Transverse colon (tissue), 3 donors: ENCODE data around the gene FAM118A.

Source experiments
- EP300 ChIP-seq: sonication (generic); formaldehyde crosslinking; IDR thresholded peaks from one replicate; pipeline ENCODE4 v1.6.1; 2017; ENCODE audit warnings: antibody characterized with exemption, low read depth
- POLR2A ChIP-seq: fragments of 450-650 bp; IDR thresholded peaks from one replicate; pipeline ENCODE4 v1.6.1; 2016; ENCODE audit warnings: antibody characterized with exemption, mild to moderate bottlenecking, moderate library complexity
- TF ChIP-seq, protein P1 (sequence below), 5 experiments: fragments of 200-600 bp in 3 of 5; fragments of 450-650 bp in 2 of 5; sonication (generic) in 3 of 5; IDR thresholded peaks; 1 replicate in 2 of 5; 2 replicates in 3 of 5; pipeline ENCODE4 v1.5.1; 2016 to 2017; ENCODE audit warnings: antibody characterized with exemption in 5 of 5, inconsistent platforms in 3 of 5, mild to moderate bottlenecking in 2 of 5, moderate library complexity in 1 of 5

DNA sequence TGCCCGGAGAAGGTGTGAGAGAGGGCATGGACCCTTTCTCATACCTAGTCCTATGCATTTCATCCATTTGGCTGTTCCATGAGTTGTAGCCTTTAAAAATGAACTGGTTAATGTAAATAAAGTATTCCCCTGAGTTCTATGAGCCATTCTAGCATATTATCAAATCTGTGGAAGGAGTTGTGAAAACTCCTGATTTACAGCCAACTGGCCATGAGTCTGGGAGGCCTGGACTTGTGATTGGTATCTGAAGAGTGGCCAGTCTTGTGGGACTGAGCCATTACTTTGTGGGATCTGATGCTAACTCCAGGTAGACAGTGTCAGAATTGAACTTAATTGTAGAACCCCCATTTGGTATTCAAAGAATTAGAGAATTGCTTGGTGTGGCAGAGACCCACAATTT, 48.4 kb downstream of the FAM118A start:
- TF ChIP-seq EP300 (no peak), POLR2A (no peak)
- TF ChIP-seq, protein P1, sequence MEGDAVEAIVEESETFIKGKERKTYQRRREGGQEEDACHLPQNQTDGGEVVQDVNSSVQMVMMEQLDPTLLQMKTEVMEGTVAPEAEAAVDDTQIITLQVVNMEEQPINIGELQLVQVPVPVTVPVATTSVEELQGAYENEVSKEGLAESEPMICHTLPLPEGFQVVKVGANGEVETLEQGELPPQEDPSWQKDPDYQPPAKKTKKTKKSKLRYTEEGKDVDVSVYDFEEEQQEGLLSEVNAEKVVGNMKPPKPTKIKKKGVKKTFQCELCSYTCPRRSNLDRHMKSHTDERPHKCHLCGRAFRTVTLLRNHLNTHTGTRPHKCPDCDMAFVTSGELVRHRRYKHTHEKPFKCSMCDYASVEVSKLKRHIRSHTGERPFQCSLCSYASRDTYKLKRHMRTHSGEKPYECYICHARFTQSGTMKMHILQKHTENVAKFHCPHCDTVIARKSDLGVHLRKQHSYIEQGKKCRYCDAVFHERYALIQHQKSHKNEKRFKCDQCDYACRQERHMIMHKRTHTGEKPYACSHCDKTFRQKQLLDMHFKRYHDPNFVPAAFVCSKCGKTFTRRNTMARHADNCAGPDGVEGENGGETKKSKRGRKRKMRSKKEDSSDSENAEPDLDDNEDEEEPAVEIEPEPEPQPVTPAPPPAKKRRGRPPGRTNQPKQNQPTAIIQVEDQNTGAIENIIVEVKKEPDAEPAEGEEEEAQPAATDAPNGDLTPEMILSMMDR (IDR thresholded peaks at IDR 0.05): no peak
